OCI-LY7 (cell line): ENCODE results near the gene XPNPEP1. TPM values are rescaled to one million over a fixed set of nuclear protein-coding genes. Genes with fewer than 3 reads are reported as not detected.

Experiments used
- BruUV-seq: library from RNA; stranded (reverse); fragments of 400-500 nt; replicated peaks from 2 replicates; lab custom pipeline; 2021; lab: Mats Ljungman, UMichigan
- CTCF ChIA-PET: fragments of 300-600 bp; sonication (Branson Sonifier 250); formaldehyde crosslinking; loops from one replicate; lab custom pipeline; 2022; ENCODE audit warnings: antibody characterized with exemption; ENCODE audit not compliant: unreplicated experiment; lab: Charles Lee
- POLR2A ChIA-PET: fragments of 300-600 bp; sonication (Branson Sonifier 250); formaldehyde crosslinking; loops from one replicate; lab custom pipeline; 2022; ENCODE audit warnings: antibody characterized with exemption; lab: Charles Lee
- DNase-seq: peaks from one replicate; pipeline ENCODE4 v3.0.0-alpha.2; 2015; ENCODE audit warnings: low spot score
- H2AFZ ChIP-seq: fragments of 200-600 bp; sonication (generic), shearing (Covaris generic); 2 replicates; pipeline ENCODE4 v1.6.1; 2014; ENCODE audit warnings: mild to moderate bottlenecking, antibody characterized with exemption, low read length, moderate library complexity
- H3K27ac ChIP-seq: fragments of 200-600 bp; sonication (generic); 2 replicates; pipeline ENCODE4 v1.5.1; 2014; ENCODE audit warnings: mixed run types, low read depth, mild to moderate bottlenecking, moderate library complexity, low read length, inconsistent platforms; ENCODE audit not compliant: poor library complexity, severe bottlenecking
- H3K36me3 ChIP-seq: fragments of 200-600 bp; sonication (generic); 2 replicates; pipeline ENCODE4 v1.6.1; 2014; ENCODE audit warnings: mild to moderate bottlenecking, antibody characterized with exemption, low read length, moderate library complexity, mixed read lengths; ENCODE audit not compliant: insufficient read depth
- H3K4me1 ChIP-seq: fragments of 200-600 bp; sonication (generic); 2 replicates; pipeline ENCODE4 v1.5.1; 2014; ENCODE audit warnings: mild to moderate bottlenecking, low read length; ENCODE audit not compliant: insufficient read depth, poor library complexity, severe bottlenecking
- H3K4me2 ChIP-seq: fragments of 200-600 bp; sonication (generic); 2 replicates; pipeline ENCODE4 v1.6.1; 2014; ENCODE audit warnings: mild to moderate bottlenecking, low read length
- H3K4me3 ChIP-seq: fragments of 200-600 bp; sonication (generic); 2 replicates; pipeline ENCODE4 v1.5.1; 2014; ENCODE audit warnings: mild to moderate bottlenecking, low read depth, low read length; ENCODE audit not compliant: poor library complexity, severe bottlenecking
- H3K79me2 ChIP-seq: fragments of 200-600 bp; sonication (generic); 2 replicates; pipeline ENCODE4 v1.6.1; 2016; ENCODE audit warnings: low read depth, mild to moderate bottlenecking, low read length, moderate library complexity, mixed read lengths; ENCODE audit not compliant: insufficient read depth
- H3K9me2 ChIP-seq: fragments of 200-600 bp; sonication (generic); 2 replicates; pipeline ENCODE4 v1.6.1; 2016; ENCODE audit warnings: mild to moderate bottlenecking, low read length, mixed read lengths; ENCODE audit not compliant: insufficient read depth
- H3K9me3 ChIP-seq: fragments of 200-600 bp; sonication (generic); 2 replicates; pipeline ENCODE4 v1.6.1; 2014; ENCODE audit warnings: mild to moderate bottlenecking, mixed run types, low read length, mixed read lengths
- H4K20me1 ChIP-seq: fragments of 200-600 bp; sonication (generic); 2 replicates; pipeline ENCODE4 v1.6.1; 2014; ENCODE audit warnings: mild to moderate bottlenecking, antibody characterized with exemption, low read length, moderate library complexity, mixed read lengths; ENCODE audit not compliant: insufficient read depth
- EZH2phosphoT487 ChIP-seq: fragments of 200-600 bp; sonication (generic); IDR thresholded peaks from 2 replicates; pipeline ENCODE4 v1.6.1; 2018; ENCODE audit warnings: low read depth, borderline replicate concordance, mild to moderate bottlenecking, mixed run types, antibody characterized with exemption, low read length, moderate library complexity, mixed read lengths
- intact Hi-C: fragments of 100-400 bp; cut with micrococcal nuclease; formaldehyde crosslinking; loops from one replicate; pipeline ENCODE4 v1.10.0; 2022; ENCODE audit not compliant: unreplicated experiment
- total RNA-seq, 2 experiments: library from RNA; depleted of rRNA in 1 of 2; stranded (reverse); fragments of >200 nt in 1 of 2; shearing (Covaris generic) in 1 of 2; gene quantifications; 2 replicates each; pipeline ENCODE4 v1.2.3, GENCODE V29; 2014 to 2022
- TF ChIP-seq, protein P1 (sequence below): fragments of 200-600 bp; sonication (generic); conservative IDR thresholded peaks from 2 replicates; pipeline ENCODE4 v1.5.1; 2014; ENCODE audit warnings: mild to moderate bottlenecking, antibody characterized with exemption, low read length, moderate library complexity, mixed read lengths

The XPNPEP1 gene
- total RNA-seq, 2 experiments from 2014 or later, result 136 to 237 TPM

DNA sequence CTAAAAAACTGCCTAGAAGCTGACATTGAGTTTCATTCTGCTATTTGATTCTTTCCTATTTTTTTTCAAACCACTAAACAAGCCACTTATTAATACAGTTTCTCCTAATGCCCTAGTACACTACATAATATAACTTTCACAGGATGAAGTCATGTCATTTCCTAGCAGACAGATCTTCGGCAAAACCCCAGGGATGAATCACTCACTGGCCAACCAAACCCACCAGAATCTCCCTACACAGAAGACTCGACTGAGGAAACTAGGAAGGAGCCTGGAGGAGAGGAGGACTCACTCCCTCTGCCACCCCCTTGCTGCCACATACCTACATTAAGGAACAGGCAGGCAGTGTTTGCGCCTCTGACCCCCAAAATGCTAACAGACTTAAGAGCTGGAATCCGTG, 33.4 kb downstream of the XPNPEP1 start:
- peaks cover 4% of the 10 kb centered on the region for H3K79me2 ChIP-seq
- TF ChIP-seq EZH2phosphoT487, result no peak
- TF ChIP-seq, protein P1, sequence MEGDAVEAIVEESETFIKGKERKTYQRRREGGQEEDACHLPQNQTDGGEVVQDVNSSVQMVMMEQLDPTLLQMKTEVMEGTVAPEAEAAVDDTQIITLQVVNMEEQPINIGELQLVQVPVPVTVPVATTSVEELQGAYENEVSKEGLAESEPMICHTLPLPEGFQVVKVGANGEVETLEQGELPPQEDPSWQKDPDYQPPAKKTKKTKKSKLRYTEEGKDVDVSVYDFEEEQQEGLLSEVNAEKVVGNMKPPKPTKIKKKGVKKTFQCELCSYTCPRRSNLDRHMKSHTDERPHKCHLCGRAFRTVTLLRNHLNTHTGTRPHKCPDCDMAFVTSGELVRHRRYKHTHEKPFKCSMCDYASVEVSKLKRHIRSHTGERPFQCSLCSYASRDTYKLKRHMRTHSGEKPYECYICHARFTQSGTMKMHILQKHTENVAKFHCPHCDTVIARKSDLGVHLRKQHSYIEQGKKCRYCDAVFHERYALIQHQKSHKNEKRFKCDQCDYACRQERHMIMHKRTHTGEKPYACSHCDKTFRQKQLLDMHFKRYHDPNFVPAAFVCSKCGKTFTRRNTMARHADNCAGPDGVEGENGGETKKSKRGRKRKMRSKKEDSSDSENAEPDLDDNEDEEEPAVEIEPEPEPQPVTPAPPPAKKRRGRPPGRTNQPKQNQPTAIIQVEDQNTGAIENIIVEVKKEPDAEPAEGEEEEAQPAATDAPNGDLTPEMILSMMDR, result no peak
- no peak overlapping the region for H3K27ac ChIP-seq
- no peak for DNase-seq
- H3K36me3 ChIP-seq, result peaks cover 95% of the 10 kb centered on the region
- no TSS peak for BruUV-seq
- no peaks in the 10 kb centered on the region for H3K9me2 ChIP-seq
- no peak overlapping the region for H3K4me3 ChIP-seq
- no peaks in the 10 kb centered on the region for H3K9me3 ChIP-seq
- H3K4me2 ChIP-seq, result no peak overlapping the region
- ChIA-PET POLR2A (interaction anchor here (0.7 to 1.4 kb wide), 4 partner anchors 9 to 219 kb away, joined by 3 to 8 read pairs (median 4); no protein-coding TSS in a partner anchor), CTCF (interaction anchor here (0.6 kb wide), 1 partner anchor 13 kb away, joined by 4 read pairs; no protein-coding TSS in a partner anchor)
- H2AFZ ChIP-seq, result no peak overlapping the region
- no peaks in the 10 kb centered on the region for H4K20me1 ChIP-seq
- peaks cover 8% of the 10 kb centered on the region for H3K4me1 ChIP-seq
- intact Hi-C loops, result no loop called here

DNA sequence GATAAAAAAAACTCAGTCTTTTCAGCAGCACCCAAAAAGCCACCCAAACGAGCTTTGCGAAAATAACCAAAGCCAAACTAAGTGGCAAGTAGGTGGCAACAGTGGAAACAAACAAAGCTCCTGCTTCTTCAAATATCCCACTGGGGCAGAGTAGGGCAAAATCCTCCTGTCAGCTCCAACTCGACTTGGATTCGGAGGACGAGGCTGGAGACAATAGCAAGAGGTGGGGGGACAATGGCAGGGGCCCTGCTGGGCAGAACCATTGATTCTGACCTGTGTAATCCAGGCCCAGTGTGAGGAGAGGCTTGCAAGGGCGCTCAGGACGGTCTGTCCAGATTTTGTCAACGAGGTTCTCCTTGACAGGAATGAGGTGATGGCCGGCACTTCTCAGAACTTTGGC, 35.5 kb downstream of the XPNPEP1 start:
- intact Hi-C loops, result no loop called here
- Histone ChIP-seq H3K4me1 (peaks cover 23% of the 10 kb centered on the region), H2AFZ (no peak overlapping the region), H3K4me3 (no peak overlapping the region), H3K4me2 (no peak overlapping the region), H3K36me3 (peaks cover 99% of the 10 kb centered on the region), H3K27ac (no peak overlapping the region), H3K9me3 (no peaks in the 10 kb centered on the region), H3K9me2 (no peaks in the 10 kb centered on the region), H3K79me2 (no peaks in the 10 kb centered on the region), H4K20me1 (no peaks in the 10 kb centered on the region; the same call in 1 of the 2 replicates)
- DNase-seq, result no peak
- no TSS peak for BruUV-seq
- ChIA-PET POLR2A (interaction anchor here (0.9 to 1.8 kb wide), 2 partner anchors 22 to 25 kb away, joined by 3 to 4 read pairs; no protein-coding TSS in a partner anchor), CTCF (interaction anchor here (0.9 kb wide), 1 partner anchor 23 kb away, joined by 3 read pairs; no protein-coding TSS in a partner anchor)
- TF ChIP-seq, protein P1, result no peak
- no peak for TF ChIP-seq EZH2phosphoT487

DNA sequence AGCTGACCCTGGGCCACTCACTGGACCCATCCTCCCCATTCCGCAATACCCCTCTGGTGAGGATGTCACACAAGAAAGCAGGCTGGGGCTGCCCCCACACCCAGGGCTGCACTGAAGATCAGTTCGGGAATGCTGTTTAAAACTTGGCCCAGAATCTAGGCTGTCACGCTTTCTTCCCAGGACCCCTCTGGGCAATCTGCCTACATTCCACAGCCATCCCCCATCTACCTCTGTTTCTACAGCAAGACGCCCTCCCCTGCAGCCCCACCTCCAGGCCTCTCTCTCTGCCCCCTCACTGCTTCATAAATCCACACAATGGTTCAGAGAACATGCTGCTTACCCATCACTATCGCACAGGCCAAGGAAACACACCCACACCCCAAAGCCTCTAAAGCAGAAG, 36.1 kb downstream of the XPNPEP1 start:
- Histone ChIP-seq H3K4me2 (no peak overlapping the region), H4K20me1 (no peaks in the 10 kb centered on the region; the same call in 1 of the 2 replicates), H3K9me2 (no peaks in the 10 kb centered on the region), H3K9me3 (no peaks in the 10 kb centered on the region), H3K36me3 (peaks cover 99% of the 10 kb centered on the region), H2AFZ (no peak overlapping the region), H3K79me2 (no peaks in the 10 kb centered on the region), H3K4me3 (no peak overlapping the region), H3K27ac (no peak overlapping the region), H3K4me1 (peaks cover 23% of the 10 kb centered on the region)
- no TSS peak for BruUV-seq
- ChIA-PET POLR2A (interaction anchor here (0.9 to 1.8 kb wide), 2 partner anchors 22 to 26 kb away, joined by 3 to 4 read pairs; no protein-coding TSS in a partner anchor), CTCF (interaction anchor here (0.9 kb wide), 1 partner anchor 23 kb away, joined by 3 read pairs; no protein-coding TSS in a partner anchor)
- intact Hi-C loops, result no loop called here
- TF ChIP-seq, protein P1, result no peak
- no peak for TF ChIP-seq EZH2phosphoT487
- no peak for DNase-seq
